HG03521 (cell line): ENCODE measurements around the gene LIN7C.
"Not testable (repeated sequence)": the region's sequence is repeated elsewhere in the genome, so short reads cannot be mapped to it uniquely, and the experiment has no call there.

Experiments
- ATAC-seq: cut with Tn5 transposase; IDR thresholded peaks from one replicate; pipeline ENCODE4 v1.9.1; 2021; ENCODE audit warnings: mild to moderate bottlenecking, moderate library complexity; ENCODE audit not compliant: unreplicated experiment

Gene LIN7C

DNA sequence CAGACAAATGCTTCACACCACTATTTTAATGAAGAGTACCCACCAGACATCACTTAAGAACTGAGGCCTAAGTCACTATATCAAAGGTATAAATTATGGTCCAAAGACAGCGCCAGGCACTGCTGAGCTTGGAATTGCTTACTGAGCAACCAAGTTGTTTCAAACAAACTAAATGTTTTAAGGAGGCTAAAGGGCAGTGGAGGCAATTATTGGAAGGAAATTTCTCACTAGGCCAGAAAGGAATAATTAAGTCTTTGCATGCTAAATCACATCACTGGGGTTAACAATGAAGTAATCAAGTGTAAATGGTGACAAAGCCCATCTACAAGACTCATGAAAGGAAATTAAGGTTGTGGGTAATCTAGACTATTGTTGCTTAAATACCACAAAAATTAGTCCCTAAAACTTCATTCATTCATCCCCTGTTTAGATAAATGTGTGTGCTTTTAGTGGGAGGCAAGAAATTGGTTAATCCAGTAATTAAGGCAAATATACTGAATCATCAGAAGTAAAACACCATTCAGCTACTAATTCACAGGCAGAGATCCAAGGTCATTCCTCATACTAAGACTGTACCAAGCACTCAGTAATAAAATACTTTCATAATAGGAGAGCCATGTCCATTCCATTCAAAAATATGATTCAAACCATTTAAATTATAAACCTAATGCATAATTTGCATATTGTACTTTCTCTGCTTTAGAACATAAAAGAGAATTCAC, 55.2 kb downstream of the LIN7C start:
- ATAC-seq: no peak

DNA sequence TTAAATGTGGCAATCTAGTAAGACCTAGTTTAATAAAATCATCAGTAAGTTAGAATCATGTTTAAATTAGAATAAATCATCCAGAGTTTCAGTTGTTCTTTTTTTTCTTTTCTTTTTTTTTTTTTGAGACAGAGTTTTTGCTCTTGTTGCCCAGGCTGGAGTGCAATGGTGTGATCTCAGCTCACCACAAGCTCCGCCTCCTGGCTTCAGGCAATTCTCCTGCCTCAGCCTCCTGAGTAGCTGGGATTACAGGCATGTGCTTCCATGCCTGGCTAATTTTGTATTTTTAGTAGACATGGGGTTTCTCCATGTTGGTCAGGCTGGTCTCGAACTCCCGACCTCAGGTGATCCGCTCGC, 58.4 kb downstream of the LIN7C start:
- not testable (repeated sequence) for ATAC-seq

DNA sequence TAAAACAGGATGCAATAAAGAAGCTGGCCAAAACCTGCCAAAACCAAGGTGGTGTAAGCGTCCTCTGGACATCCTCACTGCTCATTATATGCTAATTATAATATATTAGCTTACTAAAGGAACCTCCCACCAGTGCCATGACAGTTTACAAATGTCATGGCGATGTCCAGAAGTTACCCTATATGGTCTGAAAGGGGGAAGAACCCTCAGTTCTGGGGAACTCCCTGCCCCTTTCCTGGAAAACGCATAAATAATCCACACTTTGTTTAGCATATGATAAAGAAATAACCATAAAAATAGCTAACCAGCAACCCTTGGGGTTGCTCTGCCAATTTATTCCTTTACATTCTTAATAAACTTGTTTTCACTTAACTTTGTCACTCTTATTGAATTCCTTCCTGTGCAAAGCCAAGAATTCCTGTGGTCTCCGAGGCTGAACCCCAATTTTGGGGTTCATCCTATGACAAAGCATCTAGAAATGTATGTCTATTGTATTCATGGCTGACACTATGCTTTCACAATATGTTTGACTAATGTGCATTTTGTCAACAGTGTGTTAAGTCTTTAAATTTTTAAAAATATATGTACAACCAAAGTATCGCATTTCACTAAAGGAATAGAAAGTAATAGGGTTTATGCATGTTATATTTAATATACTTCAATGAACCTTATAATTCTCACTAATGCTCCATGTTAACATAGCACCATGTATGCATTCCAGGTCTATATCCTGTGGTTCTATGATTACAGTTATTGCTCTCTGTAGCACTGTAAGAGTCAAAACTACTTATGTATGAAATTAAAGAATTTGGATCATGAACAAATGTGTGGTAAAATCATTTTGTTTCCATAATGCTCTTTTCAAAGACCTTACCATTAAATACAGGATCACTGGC, 59.0 kb downstream of the LIN7C start:
- ATAC-seq: no peak

DNA sequence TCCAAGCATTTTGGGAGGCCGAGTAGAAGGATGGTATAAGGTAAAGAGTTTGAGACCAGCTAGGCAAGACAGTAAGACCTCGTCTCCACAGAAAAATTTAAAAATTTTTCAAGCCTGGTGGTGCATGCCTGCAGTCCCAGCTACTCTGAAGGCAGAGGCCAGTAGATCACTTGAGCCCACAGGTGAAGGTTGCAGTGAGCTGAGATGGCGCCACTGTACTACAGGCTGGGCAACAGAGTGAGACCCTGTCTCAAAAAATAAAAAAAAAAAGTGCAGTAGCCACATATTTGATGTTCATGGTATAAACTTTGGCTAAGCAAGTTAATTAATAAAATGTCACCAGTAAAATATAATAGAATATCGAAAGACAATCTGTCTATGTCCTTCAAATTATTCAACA, 60.9 kb downstream of the LIN7C start:
- ATAC-seq: no peak

DNA sequence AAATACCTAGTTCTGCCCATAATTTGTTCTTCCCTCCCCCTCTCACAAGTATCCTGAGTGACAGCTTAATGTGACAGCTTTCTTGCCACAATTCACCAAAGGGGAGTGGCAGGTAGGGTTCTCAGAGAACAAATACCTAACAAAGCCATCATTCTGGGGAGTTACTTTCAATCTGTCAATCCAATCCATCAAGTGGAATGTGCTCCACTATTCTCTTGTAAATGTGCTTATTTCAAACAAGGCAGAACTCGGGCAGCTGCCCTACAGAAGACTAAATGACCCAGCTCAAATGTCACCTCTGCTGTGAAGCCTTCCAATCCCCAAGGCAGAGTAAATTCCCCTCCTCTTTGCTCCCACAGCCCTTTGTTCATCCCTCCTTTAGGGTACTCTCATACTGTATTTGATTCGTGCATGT, 61.8 kb downstream of the LIN7C start:
- ATAC-seq: no peak
